Kidney epithelial cell (primary cell): ENCODE measurements around the gene FAM200A. TPM values are rescaled to one million over a fixed set of nuclear protein-coding genes. Genes with fewer than 3 reads are reported as not detected.
"Not testable (repeated sequence)": the region's sequence is repeated elsewhere in the genome, so short reads cannot be mapped to it uniquely, and the experiment has no call there.

ENCODE experiments used
- DNase-seq: peaks from one replicate; pipeline ENCODE4 v3.0.0-alpha.2; 2010; ENCODE audit warnings: low read depth
- H3K27me3 ChIP-seq: 2 replicates; pipeline ENCODE4 v1.6.0; 2011; ENCODE audit warnings: low read length; ENCODE audit not compliant: control insufficient read depth, insufficient read depth
- H3K36me3 ChIP-seq: 2 replicates; pipeline ENCODE4 v1.5.1; 2011; ENCODE audit warnings: low read length; ENCODE audit not compliant: control insufficient read depth, insufficient read depth
- H3K4me3 ChIP-seq: 2 replicates; pipeline ENCODE4 v1.5.1; 2011; ENCODE audit warnings: low read depth, mild to moderate bottlenecking, control low read depth, low read length
- CTCF ChIP-seq: IDR thresholded peaks from 2 replicates; pipeline ENCODE4 v1.5.1; 2011; ENCODE audit warnings: mild to moderate bottlenecking, moderate library complexity, low read length, control low read depth, inconsistent platforms; ENCODE audit not compliant: insufficient read depth, poor library complexity, severe bottlenecking
- total RNA-seq: library from RNA; depleted of rRNA; stranded (reverse); fragments of >200 nt; gene quantifications from 2 replicates; pipeline ENCODE4 v1.2.3, GENCODE V29; 2015

FAM200A gene
- total RNA-seq, 1 donor from 2014 or later: 8.2 TPM

GRCh38 chr7:99588868-99589267 lies 37.0 kb upstream of the FAM200A start:
- Histone ChIP-seq H3K36me3 (no peaks in the 10 kb centered on the region), H3K27me3 (no peaks in the 10 kb centered on the region), H3K4me3 (no peak overlapping the region)
- no peak for DNase-seq
- TF ChIP-seq CTCF: no peak

- peak overlapping the region; percentile 32 for H3K4me3 ChIP-seq
- not testable (repeated sequence) for H3K36me3 ChIP-seq, H3K27me3 ChIP-seq, DNase-seq
Measured at GRCh38 chr7:99580778-99581332, 28.9 kb upstream of the FAM200A start.

GRCh38 chr7:99579956-99580777 lies 28.3 kb upstream of the FAM200A start:
- TF ChIP-seq CTCF: peak; percentile 48
- no peaks in the 10 kb centered on the region for H3K27me3 ChIP-seq
- DNase-seq: no peak
- H3K4me3 ChIP-seq: peak overlapping the region; percentile 32
- no peaks in the 10 kb centered on the region for H3K36me3 ChIP-seq

- TF ChIP-seq CTCF: no peak
- Histone ChIP-seq H3K36me3 (no peaks in the 10 kb centered on the region), H3K27me3 (no peaks in the 10 kb centered on the region), H3K4me3 (peak overlapping the region; percentile 32)
- no peak for DNase-seq
Measured at GRCh38 chr7:99579281-99579955, 27.5 kb upstream of the FAM200A start.

- peaks cover 2% of the 10 kb centered on the region for H3K36me3 ChIP-seq
- no peaks in the 10 kb centered on the region for H3K27me3 ChIP-seq
- H3K4me3 ChIP-seq: no peak overlapping the region
- no peak for DNase-seq
- no peak for TF ChIP-seq CTCF
Measured at GRCh38 chr7:99576251-99576650, 24.3 kb upstream of the FAM200A start.

- no peak for TF ChIP-seq CTCF
- Histone ChIP-seq H3K4me3 (no peak overlapping the region), H3K27me3 (no peaks in the 10 kb centered on the region), H3K36me3 (peaks cover 2% of the 10 kb centered on the region)
- DNase-seq: no peak
Measured at GRCh38 chr7:99573257-99573656, 21.3 kb upstream of the FAM200A start.
